HepG2 (cell line): Measurements from ENCODE around the gene GPR137. TPM values are rescaled to one million over a fixed set of nuclear protein-coding genes. Genes with fewer than 3 reads are reported as not detected.

Experiments
- CBFB ChIP-seq: sonication (generic); formaldehyde crosslinking; IDR thresholded peaks from 2 replicates; pipeline ENCODE4 v1.4.0; 2020; ENCODE audit warnings: missing genetic modification reagents
- CSRNP1 ChIP-seq: sonication (generic); formaldehyde crosslinking; IDR thresholded peaks from 2 replicates; pipeline ENCODE4 v1.8.1; 2023; ENCODE audit warnings: mild to moderate bottlenecking, missing genetic modification reagents
- FOXM1 ChIP-seq: sonication (generic); formaldehyde crosslinking; IDR thresholded peaks from 2 replicates; pipeline ENCODE4 v1.5.0; 2020; ENCODE audit warnings: missing genetic modification reagents
- HINFP ChIP-seq: sonication (generic); formaldehyde crosslinking; IDR thresholded peaks from 2 replicates; pipeline ENCODE4 v1.4.0; 2020; ENCODE audit warnings: low read depth, mild to moderate bottlenecking, missing genetic modification reagents
- HNRNPK ChIP-seq: fragments of 200-400 bp; formaldehyde crosslinking; IDR thresholded peaks from 2 replicates; pipeline ENCODE4 v1.6.1; 2018; ENCODE audit warnings: low read length, low read depth, moderate library complexity, mild to moderate bottlenecking; ENCODE audit not compliant: poor library complexity, severe bottlenecking
- HOXA5 ChIP-seq: sonication (generic); formaldehyde crosslinking; IDR thresholded peaks from 2 replicates; pipeline ENCODE4 v1.4.0; 2020; ENCODE audit warnings: missing genetic modification reagents
- HOXA7 ChIP-seq: sonication (generic); formaldehyde crosslinking; IDR thresholded peaks from 2 replicates; pipeline ENCODE4 v1.8.1; 2022; ENCODE audit warnings: mild to moderate bottlenecking, missing genetic modification reagents, moderate library complexity
- IRF1 ChIP-seq: sonication (generic); formaldehyde crosslinking; IDR thresholded peaks from 2 replicates; pipeline ENCODE4 v1.4.0; 2020; ENCODE audit warnings: low read depth, mild to moderate bottlenecking, missing genetic modification reagents
- KDM4B ChIP-seq: sonication (generic); formaldehyde crosslinking; IDR thresholded peaks from 2 replicates; pipeline ENCODE4 v1.4.0; 2020; ENCODE audit warnings: missing genetic modification reagents
- MAZ ChIP-seq, 2 experiments: sonication (generic) in 1 of 2; formaldehyde crosslinking in 1 of 2; IDR thresholded peaks; 2 replicates each; pipeline versions ENCODE4 v1.5.0 to v1.6.1; 2012 to 2020; ENCODE audit warnings: low read depth in 2 of 2, mild to moderate bottlenecking in 2 of 2, borderline replicate concordance in 1 of 2, improper control_type of control experiment in 1 of 2, low read length in 1 of 2, missing genetic modification reagents in 1 of 2, moderate library complexity in 1 of 2
- PAF1 ChIP-seq: IDR thresholded peaks from 2 replicates; pipeline ENCODE4 v1.6.1; 2016; ENCODE audit warnings: missing genetic modification reagents, missing compliant biosample characterization
- PHF8 ChIP-seq: sonication (generic); formaldehyde crosslinking; IDR thresholded peaks from 2 replicates; pipeline ENCODE4 v1.5.0; 2020; ENCODE audit warnings: missing genetic modification reagents
- PRPF4 ChIP-seq: fragments of 200-400 bp; formaldehyde crosslinking; IDR thresholded peaks from 2 replicates; pipeline ENCODE4 v1.6.1; 2016; ENCODE audit warnings: low read length, low read depth; ENCODE audit not compliant: poor library complexity, severe bottlenecking
- THAP7 ChIP-seq: sonication (generic); formaldehyde crosslinking; IDR thresholded peaks from 2 replicates; pipeline ENCODE4 v1.8.1; 2023; ENCODE audit warnings: mild to moderate bottlenecking, missing genetic modification reagents
- TSC22D2 ChIP-seq: sonication (generic); formaldehyde crosslinking; IDR thresholded peaks from 2 replicates; pipeline ENCODE4 v1.5.1; 2020; ENCODE audit warnings: missing genetic modification reagents, mild to moderate bottlenecking, borderline replicate concordance
- ZNF34 ChIP-seq: sonication (generic); formaldehyde crosslinking; IDR thresholded peaks from 2 replicates; pipeline ENCODE4 v1.4.0; 2020; ENCODE audit warnings: mild to moderate bottlenecking, missing genetic modification reagents, borderline replicate concordance
- ZNF550 ChIP-seq: sonication (generic); formaldehyde crosslinking; IDR thresholded peaks from 2 replicates; pipeline ENCODE4 v1.4.0; 2020; ENCODE audit warnings: mild to moderate bottlenecking, missing genetic modification reagents, borderline replicate concordance
- ZNF674 ChIP-seq: sonication (generic); formaldehyde crosslinking; IDR thresholded peaks from 2 replicates; pipeline ENCODE4 v1.5.0; 2020; ENCODE audit warnings: low read depth, mild to moderate bottlenecking, missing genetic modification reagents
- ZNF7 ChIP-seq: IDR thresholded peaks from 2 replicates; pipeline ENCODE4 v1.6.1; 2016; ENCODE audit warnings: missing biosample characterization, missing genetic modification reagents
- ZNF740 ChIP-seq: sonication (generic); formaldehyde crosslinking; IDR thresholded peaks from 2 replicates; pipeline ENCODE4 v1.4.0; 2020; ENCODE audit warnings: missing genetic modification reagents
- ZNF800 ChIP-seq: sonication (generic); formaldehyde crosslinking; IDR thresholded peaks from 2 replicates; pipeline ENCODE4 v1.4.0; 2020; ENCODE audit warnings: missing genetic modification reagents
- polyA plus RNA-seq, 8 experiments: library from polyadenylated mRNA; depleted of rRNA in 3 of 8; stranded (reverse) in 7 of 8; unstranded in 1 of 8; fragments of >200 nt; fragmentation: Illumina TruSeq in 4 of 8; extraction: Trizol in 4 of 8; gene quantifications; 2 replicates each; pipeline versions ENCODE4 v1.2.1 to v1.2.3, GENCODE V29; 2011 to 2016; ENCODE audit warnings: low read depth in 4 of 8, missing spikeins in 1 of 8, mixed read lengths in 1 of 8; ENCODE audit not compliant: insufficient read depth in 1 of 8
- total RNA-seq, 5 experiments: library from RNA; depleted of rRNA; stranded (reverse); fragments of >200 nt; fragmentation: Illumina TruSeq; extraction: Trizol; gene quantifications; 2 replicates each; pipeline ENCODE4 v1.2.3, GENCODE V29; 2016; ENCODE audit warnings: low read depth in 1 of 5

GPR137 gene
- total and polyA plus RNA-seq, 2 of the 13 experiments (the other 11 are each of a cell fraction or from before 2014, with no cell fraction given) = 8.5 to 13.2 TPM

GRCh38 chr11:64241491-64242374 lies 43.9 kb upstream of the GPR137 start (continued):
- TF ChIP-seq HINFP (CRISPR knock-in tag) (no peak; the same call in 1 of the 2 replicates), PAF1 (CRISPR knock-in tag) (no peak), THAP7 (0 out of 2 replicates have a peak, but pooled peaks have one; percentile 73), ZNF34 (CRISPR knock-in tag) (no peak), ZNF7 (no peak), PRPF4 (no peak), ZNF740 (CRISPR knock-in tag) (no peak), CBFB (CRISPR knock-in tag) (0 out of 2 replicates have a peak, but pooled peaks have one; percentile 27), KDM4B (CRISPR knock-in tag) (no peak), ZNF550 (CRISPR knock-in tag) (0 out of 2 replicates have a peak, but pooled peaks have one; percentile 58), CSRNP1 (CRISPR knock-in tag) (no peak; the same call in 1 of the 2 replicates), IRF1 (CRISPR knock-in tag) (no peak), FOXM1 (CRISPR knock-in tag) (no peak), ZNF674 (no peak), MAZ (IDR thresholded peaks at IDR 0.05; ENCODE audit: borderline replicate concordance, low read depth, low read length) (no peak), MAZ (CRISPR knock-in tag; IDR thresholded peaks at IDR 0.05; ENCODE audit: low read depth) (no peak), PHF8 (peak; percentile 72; the same call in 1 of the 2 replicates), ZNF800 (CRISPR knock-in tag) (no peak; the same call in 1 of the 2 replicates), HOXA7 (CRISPR knock-in tag) (no peak), TSC22D2 (CRISPR knock-in tag) (no peak), HOXA5 (CRISPR knock-in tag) (no peak), HNRNPK (no peak)
